Cardiac fibroblast (primary cell): Measurements from ENCODE around the gene SERF2.

Experiments
- DNase-seq, 2 donors: peaks; one replicate each; pipeline versions ENCODE4 v3.0.0 to v3.0.0-alpha.2; 2010; ENCODE audit warnings: low read depth in 2 of 2
- H3K4me3 ChIP-seq, 2 donors: replicated peaks in 1 of 2; 1 replicate in 1 of 2; 2 replicates in 1 of 2; pipeline ENCODE4 v1.5.1; 2011; ENCODE audit warnings: low read depth in 2 of 2, low read length in 2 of 2, mild to moderate bottlenecking in 2 of 2, moderate library complexity in 1 of 2
- CTCF ChIP-seq: IDR thresholded peaks from one replicate; pipeline ENCODE4 v1.5.1; 2011; ENCODE audit warnings: low read depth, mild to moderate bottlenecking, low read length, inconsistent platforms

SERF2 gene

GRCh38 chr15:43776101-43776717 is 15.9 kb upstream of the SERF2 start:
- TF ChIP-seq CTCF = no peak
- peak overlapping the region; percentile 66 to 69 for H3K4me3 ChIP-seq
- no peak for DNase-seq

- H3K4me3 ChIP-seq = peak within 1 kb of the TSS; percentile 66 to 69
- DNase-seq = peak; percentile 68 to 72
- TF ChIP-seq CTCF = no peak
These were observed 15.3 kb upstream of the SERF2 start, which contains the start of gene ELL3 for GRCh38 chr15:43776718-43777266. Gene ELL3 (minus strand): TSS chr15:43776966. CDS start chr15:43776901, 65 bp downstream.

- peak; percentile 76 for DNase-seq
- H3K4me3 ChIP-seq = peak overlapping the region; percentile 66 to 69
- peak; percentile 84 for TF ChIP-seq CTCF
These were observed 14.7 kb upstream of the SERF2 start for GRCh38 chr15:43777267-43777914.

- no peak for TF ChIP-seq CTCF
- no peak overlapping the region for H3K4me3 ChIP-seq
- no peak for DNase-seq
These were observed 13.1 kb upstream of the SERF2 start for GRCh38 chr15:43779016-43779415.

- no peak overlapping the region for H3K4me3 ChIP-seq
- TF ChIP-seq CTCF = no peak
- DNase-seq = no peak
These were observed 2.7 kb upstream of the SERF2 start for GRCh38 chr15:43789409-43789808.

- no peak for TF ChIP-seq CTCF
- peak overlapping the region; percentile 96 to 100 for H3K4me3 ChIP-seq
- peak; percentile 45 to 48 for DNase-seq
These were observed 799 bp downstream of the SERF2 start for GRCh38 chr15:43792761-43793476.
